Measurements from ENCODE around the gene WDPCP. TPM values are rescaled to one million over a fixed set of nuclear protein-coding genes. Genes with fewer than 3 reads are reported as not detected.

The WDPCP gene
- total and polyA plus RNA-seq, 2 of the 4 experiments (the other 2 are of a cell fraction), result 2.2 to 10.2 TPM

- H3K9me3 ChIP-seq (ENCODE audit: control insufficient read depth, insufficient read depth, low read length), result no peaks in the 10 kb centered on the region
- H4K8ac ChIP-seq (ENCODE audit: low read depth in 2 of 2, low read length in 2 of 2), result no peak overlapping the region
- no peaks in the 10 kb centered on the region for H3K27me3 ChIP-seq (ENCODE audit: control insufficient read depth, insufficient read depth, low read length)
- H3K9ac ChIP-seq (ENCODE audit: low read depth, low read length), result no peak overlapping the region
- no peak overlapping the region for H3K27ac ChIP-seq (ENCODE audit: insufficient read depth, low read length)
- H2BK120ac ChIP-seq (ENCODE audit: low read depth, low read length), result no peak overlapping the region
- no TSS peak for BruUV-seq (replicated peaks)
- ATAC-seq (ENCODE audit: low read depth), result no peak
- in situ Hi-C loops (cut with MboI; ENCODE audit: low sequenced_read_pairs) (no loop called here), intact Hi-C loops (cut with micrococcal nuclease) (no loop called here), dilution Hi-C loops (cut with HindIII; ENCODE audit: low sequenced_read_pairs, unreplicated experiment) (no loop called here)
- POLR2A ChIA-PET (ENCODE audit: unreplicated experiment), result no interaction called here
- H2BK15ac ChIP-seq (ENCODE audit: low read depth, low read length), result no peak overlapping the region
- no peak overlapping the region for H2AFZ ChIP-seq (replicated peaks; ENCODE audit: low read length, poor library complexity)
- no peak overlapping the region for H3K18ac ChIP-seq (ENCODE audit: low read depth, low read length)
- no peak overlapping the region for H4K5ac ChIP-seq (ENCODE audit: low read depth, low read length)
- no peak overlapping the region for H2BK5ac ChIP-seq (ENCODE audit: low read depth, low read length, poor library complexity, severe bottlenecking)
- no peaks in the 10 kb centered on the region for H4K20me1 ChIP-seq (ENCODE audit: insufficient read depth, low read length)
- no peak overlapping the region for H3K23ac ChIP-seq (ENCODE audit: low read depth, low read length)
- no peak overlapping the region for H3K4me3 ChIP-seq (ENCODE audit: insufficient read depth, low read depth, low read length)
- DNase-seq, result no peak
- H4K91ac ChIP-seq (ENCODE audit: insufficient read depth, low read depth, low read length), result no peak overlapping the region
- no peak overlapping the region for H2AK9ac ChIP-seq (replicated peaks; ENCODE audit: low read depth, low read length, poor library complexity)
- no peak for TF ChIP-seq CTCF (conservative IDR thresholded peaks at IDR 0.05; ENCODE audit: low read depth, low read length)
- TF ChIP-seq BHLHE40 (IDR thresholded peaks at IDR 0.05; ENCODE audit: low read depth, low read length), result no peak
- no peak for TF ChIP-seq FOS (IDR thresholded peaks at IDR 0.05; ENCODE audit: low read depth, low read length)
- no peak for TF ChIP-seq POLR2A (IDR thresholded peaks at IDR 0.05; ENCODE audit: low read depth, low read length)
- TF ChIP-seq MAFK (IDR thresholded peaks at IDR 0.05; ENCODE audit: low read depth, low read length), result no peak
- TF ChIP-seq NFE2L2 (IDR thresholded peaks at IDR 0.05; ENCODE audit: low read depth, low read length), result no peak
- TF ChIP-seq MAZ (IDR thresholded peaks at IDR 0.05; ENCODE audit: borderline replicate concordance, low read depth, low read length), result no peak
- no peak for TF ChIP-seq USF2 (IDR thresholded peaks at IDR 0.05; ENCODE audit: low read depth, low read length)
- TF ChIP-seq RCOR1 (IDR thresholded peaks at IDR 0.05; ENCODE audit: insufficient replicate concordance, low read length), result no peak
- TF ChIP-seq RAD21 (IDR thresholded peaks at IDR 0.05; ENCODE audit: low read length), result no peak
- H2AK5ac ChIP-seq (ENCODE audit: low read depth, low read length), result no peak overlapping the region
- H3K14ac ChIP-seq (replicated peaks; ENCODE audit: low read depth, low read length), result no peak overlapping the region
- no peak overlapping the region for H2BK20ac ChIP-seq (ENCODE audit: low read depth, low read length)
- no peaks in the 10 kb centered on the region for H3K9me1 ChIP-seq (ENCODE audit: insufficient read depth, low read length)
- H3K4me1 ChIP-seq (ENCODE audit: control insufficient read depth, insufficient read depth, low read length), result no peaks in the 10 kb centered on the region
- H3K56ac ChIP-seq (ENCODE audit: extremely low read depth, insufficient read depth, low read length), result no peak overlapping the region
- no peak overlapping the region for H3K4ac ChIP-seq (ENCODE audit: low read depth, low read length)
- H3K4me2 ChIP-seq (ENCODE audit: low read depth, low read length), result no peak overlapping the region
- peaks cover 4 to 7% of the 10 kb centered on the region in 2 experiments; a peak in 1 of 4 replicates for H3K79me1 ChIP-seq (ENCODE audit: low read depth in 1 of 2, low read length in 2 of 2)
- no peaks in the 10 kb centered on the region for H3K36me3 ChIP-seq (ENCODE audit: control insufficient read depth, insufficient read depth, low read length)
- CTCF ChIA-PET, result interaction anchor here (0.6 kb wide), 1 partner anchor 1345 kb away, joined by 3 read pairs; no protein-coding TSS in a partner anchor
Observed at GRCh38 chr2:63576546-63576945, 11.7 kb downstream of the WDPCP start.

Measured in IMR-90 (cell line).